Neural progenitor cell (in vitro differentiated cells): ENCODE data around the gene GIGYF2. TPM values are rescaled to one million over a fixed set of nuclear protein-coding genes. Genes with fewer than 3 reads are reported as not detected.
"Not testable (repeated sequence)": the region's sequence is repeated elsewhere in the genome, so short reads cannot be mapped to it uniquely, and the experiment has no call there.

Experiments
- DNase-seq: peaks from one replicate; pipeline ENCODE4 v3.0.0-alpha.2; 2016; ENCODE audit warnings: low spot score
- H2AFZ ChIP-seq: fragments of 200-600 bp; sonication (generic); replicated peaks from 2 replicates; pipeline ENCODE4 v1.6.1; 2016; ENCODE audit warnings: antibody characterized with exemption
- H3F3A ChIP-seq: fragments of 200-600 bp; sonication (generic); 2 replicates; pipeline ENCODE4 v1.6.1; 2016; ENCODE audit warnings: antibody characterized with exemption, low read depth
- H3K27ac ChIP-seq: fragments of 200-600 bp; sonication (generic); 2 replicates; pipeline ENCODE4 v1.5.1; 2016; ENCODE audit warnings: mild to moderate bottlenecking
- H3K27me3 ChIP-seq: fragments of 200-600 bp; sonication (generic); 2 replicates; pipeline ENCODE4 v1.6.1; 2016; ENCODE audit warnings: mild to moderate bottlenecking, moderate library complexity
- H3K36me3 ChIP-seq: fragments of 200-600 bp; sonication (generic); 2 replicates; pipeline ENCODE4 v1.5.1; 2016
- H3K4me1 ChIP-seq: fragments of 200-600 bp; sonication (generic); 2 replicates; pipeline ENCODE4 v1.6.1; 2016; ENCODE audit warnings: mixed run types
- H3K4me2 ChIP-seq: fragments of 200-600 bp; sonication (generic); 2 replicates; pipeline ENCODE4 v1.6.1; 2016
- H3K4me3 ChIP-seq: fragments of 200-600 bp; sonication (generic); 2 replicates; pipeline ENCODE4 v1.5.1; 2016
- H3K79me2 ChIP-seq: fragments of 200-600 bp; sonication (generic); 2 replicates; pipeline ENCODE4 v1.6.1; 2016; ENCODE audit warnings: low read depth
- H3K9ac ChIP-seq: fragments of 200-600 bp; sonication (generic); 2 replicates; pipeline ENCODE4 v1.6.1; 2016
- H3K9me3 ChIP-seq: fragments of 200-600 bp; sonication (generic); 2 replicates; pipeline ENCODE4 v1.5.1; 2016; ENCODE audit warnings: low read depth
- H4K20me1 ChIP-seq: fragments of 200-600 bp; sonication (generic); 2 replicates; pipeline ENCODE4 v1.6.1; 2016; ENCODE audit warnings: low read depth
- H3K27ac Mint-ChIP-seq: 3 replicates; pipeline ENCODE4 v1.8.0; 2021; ENCODE audit warnings: mixed read lengths
- H3K27me3 Mint-ChIP-seq: 2 replicates; pipeline ENCODE4 v1.8.0; 2022; ENCODE audit warnings: low read depth, mild to moderate bottlenecking, inconsistent platforms, moderate library complexity, mixed read lengths; ENCODE audit not compliant: insufficient read depth
- H3K36me3 Mint-ChIP-seq: 3 replicates; pipeline ENCODE4 v1.8.0; 2021; ENCODE audit warnings: mixed read lengths
- H3K4me1 Mint-ChIP-seq: 3 replicates; pipeline ENCODE4 v1.8.0; 2021; ENCODE audit warnings: mixed read lengths
- H3K4me3 Mint-ChIP-seq: 3 replicates; pipeline ENCODE4 v1.8.0; 2021; ENCODE audit warnings: mild to moderate bottlenecking, moderate library complexity, mixed read lengths
- H3K9me3 Mint-ChIP-seq: 3 replicates; pipeline ENCODE4 v1.8.0; 2020; ENCODE audit warnings: mixed read lengths
- CTCF ChIP-seq: fragments of 200-600 bp; sonication (generic); IDR thresholded peaks from 2 replicates; pipeline ENCODE4 v1.5.1; 2017; ENCODE audit warnings: antibody characterized with exemption, mild to moderate bottlenecking
- EZH2 ChIP-seq: fragments of 200-600 bp; sonication (generic); IDR thresholded peaks from 2 replicates; pipeline ENCODE4 v1.6.1; 2017; ENCODE audit warnings: antibody characterized with exemption, mild to moderate bottlenecking, moderate library complexity
- EZH2phosphoT487 ChIP-seq: fragments of 200-600 bp; sonication (generic); IDR thresholded peaks from 2 replicates; pipeline ENCODE4 v1.6.1; 2017; ENCODE audit warnings: antibody characterized with exemption
- total RNA-seq: library from RNA; depleted of rRNA; stranded (reverse); fragments of >200 nt; gene quantifications from 2 replicates; pipeline ENCODE4 v1.2.3, GENCODE V29; 2015; ENCODE audit warnings: low replicate concordance

Gene GIGYF2
- total RNA-seq, 1 donor from 2014 or later: 76.3 TPM

DNA sequence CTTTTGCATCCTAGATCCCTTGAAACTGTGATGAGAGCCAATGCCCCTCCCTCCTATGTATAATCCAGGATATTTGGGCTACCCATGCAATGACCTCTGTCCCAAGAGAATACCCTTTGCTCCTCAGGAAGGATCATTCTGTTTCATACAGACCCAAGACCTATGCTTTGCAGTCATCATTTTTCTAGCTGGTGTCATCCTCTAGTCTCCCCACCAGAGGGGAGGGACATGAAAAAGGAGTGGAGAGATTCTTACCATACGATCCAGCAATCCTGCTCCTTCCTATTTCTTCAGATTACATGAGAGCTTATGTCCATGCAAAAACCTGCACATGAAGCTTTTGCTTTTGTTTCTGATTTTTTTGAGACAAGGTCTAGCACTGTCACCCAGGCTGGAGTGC, 13.8 kb upstream of the GIGYF2 start:
- Mint-ChIP-seq H3K9me3 (no peaks in the 10 kb centered on the region), H3K27me3 (peaks cover 9% of the 10 kb centered on the region), H3K36me3 (no peaks in the 10 kb centered on the region), H3K4me3 (no peak overlapping the region), H3K27ac (no peak overlapping the region), H3K4me1 (no peaks in the 10 kb centered on the region)
- no peaks in the 10 kb centered on the region for H3K9me3 ChIP-seq
- no peaks in the 10 kb centered on the region for H3K4me1 ChIP-seq
- TF ChIP-seq EZH2: no peak
- no peak for TF ChIP-seq CTCF
- no peak for TF ChIP-seq EZH2phosphoT487
- no peak for DNase-seq
- H3K27me3 ChIP-seq: no peaks in the 10 kb centered on the region
- H3K4me3 ChIP-seq: no peak overlapping the region
- H2AFZ ChIP-seq: no peak overlapping the region
- H3K27ac ChIP-seq: no peak overlapping the region
- no peak overlapping the region for H3K9ac ChIP-seq
- no peaks in the 10 kb centered on the region for H3K36me3 ChIP-seq
- no peaks in the 10 kb centered on the region for H3K79me2 ChIP-seq
- H3F3A ChIP-seq: no peaks in the 10 kb centered on the region
- no peak overlapping the region for H3K4me2 ChIP-seq
- no peaks in the 10 kb centered on the region for H4K20me1 ChIP-seq

DNA sequence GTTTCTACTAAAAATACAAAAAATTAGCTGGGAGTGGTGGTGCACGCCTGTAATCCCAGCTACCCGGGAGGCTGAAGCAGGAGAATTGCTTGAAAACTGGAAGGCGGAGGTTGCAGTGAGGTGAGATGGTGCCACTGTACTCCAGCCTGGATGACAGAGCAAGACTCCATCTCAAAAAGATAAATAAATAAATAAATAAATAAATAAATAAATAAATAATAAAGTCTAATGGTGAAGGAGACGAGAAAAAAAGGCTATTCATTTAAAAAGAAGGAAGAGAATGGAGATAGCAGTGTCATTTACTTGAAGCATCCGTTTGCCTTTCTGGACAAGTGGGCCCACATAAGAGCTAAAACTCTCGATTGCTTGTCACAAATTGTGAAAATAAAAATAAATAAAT, 11.7 kb upstream of the GIGYF2 start:
- not testable (repeated sequence) for H3K4me1 ChIP-seq, H3K4me3 ChIP-seq, H3F3A ChIP-seq, H3K79me2 ChIP-seq, H3K27me3 ChIP-seq, H2AFZ ChIP-seq, H3K27ac ChIP-seq, H3K27ac Mint-ChIP-seq, H3K9ac ChIP-seq, DNase-seq, H3K9me3 ChIP-seq, H3K27me3 Mint-ChIP-seq, H3K4me3 Mint-ChIP-seq, H3K36me3 Mint-ChIP-seq, H3K9me3 Mint-ChIP-seq, H3K4me2 ChIP-seq, H3K36me3 ChIP-seq, H4K20me1 ChIP-seq, H3K4me1 Mint-ChIP-seq

- no peak for DNase-seq
- H3K27ac Mint-ChIP-seq: no peak overlapping the region
- no peaks in the 10 kb centered on the region for H3K36me3 Mint-ChIP-seq
- H3K27me3 ChIP-seq: no peaks in the 10 kb centered on the region
- H3K4me1 Mint-ChIP-seq: no peaks in the 10 kb centered on the region
- TF ChIP-seq EZH2: no peak
- no peak for TF ChIP-seq CTCF
- no peak for TF ChIP-seq EZH2phosphoT487
- no peak overlapping the region for H3K9ac ChIP-seq
- H3K4me2 ChIP-seq: no peak overlapping the region
- no peaks in the 10 kb centered on the region for H3K4me1 ChIP-seq
- H3K36me3 ChIP-seq: no peaks in the 10 kb centered on the region
- H3K27me3 Mint-ChIP-seq: peaks cover 7% of the 10 kb centered on the region
- H3K4me3 ChIP-seq: no peak overlapping the region
- no peaks in the 10 kb centered on the region for H3K9me3 Mint-ChIP-seq
- no peaks in the 10 kb centered on the region for H3K79me2 ChIP-seq
- H3K4me3 Mint-ChIP-seq: no peak overlapping the region
- no peaks in the 10 kb centered on the region for H3F3A ChIP-seq
- H3K27ac ChIP-seq: no peak overlapping the region
- H3K9me3 ChIP-seq: no peaks in the 10 kb centered on the region
- no peaks in the 10 kb centered on the region for H4K20me1 ChIP-seq
- no peak overlapping the region for H2AFZ ChIP-seq
These were observed 9.6 kb upstream of the GIGYF2 start for GRCh38 chr2:232687382-232688160.

DNA sequence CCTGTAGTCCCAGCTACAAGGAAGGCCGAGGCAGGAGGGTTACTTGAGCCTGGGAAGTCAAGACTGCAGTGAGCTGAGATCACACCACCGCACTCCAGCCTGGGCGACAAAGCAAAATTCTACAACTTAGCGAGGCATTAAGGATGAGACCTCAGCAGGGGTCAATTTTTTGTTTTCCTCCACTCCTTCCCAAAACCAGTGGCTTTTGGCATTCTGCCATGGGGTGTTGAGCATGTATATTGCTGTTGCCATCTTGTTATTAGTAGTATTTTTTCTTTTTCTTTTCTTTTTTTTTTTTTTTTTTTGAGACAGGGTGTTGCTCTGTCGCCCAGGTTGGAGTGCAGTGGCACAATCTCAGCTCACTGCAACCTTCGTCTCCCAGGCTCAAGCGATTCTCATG, 8.9 kb upstream of the GIGYF2 start:
- H3K27ac Mint-ChIP-seq: no peak overlapping the region
- no peak overlapping the region for H3K4me3 ChIP-seq

More for the DNA sequence above, 8.9 kb upstream of the GIGYF2 start:
- Mint-ChIP-seq H3K4me3 (no peak overlapping the region), H3K4me1 (no peaks in the 10 kb centered on the region), H3K27me3 (peaks cover 7% of the 10 kb centered on the region), H3K9me3 (no peaks in the 10 kb centered on the region), H3K36me3 (no peaks in the 10 kb centered on the region)
- no peaks in the 10 kb centered on the region for H3K27me3 ChIP-seq
- TF ChIP-seq EZH2: no peak
- TF ChIP-seq CTCF: no peak
- TF ChIP-seq EZH2phosphoT487: no peak
- no peak overlapping the region for H2AFZ ChIP-seq
- no peaks in the 10 kb centered on the region for H3K9me3 ChIP-seq
- no peaks in the 10 kb centered on the region for H4K20me1 ChIP-seq
- no peaks in the 10 kb centered on the region for H3K79me2 ChIP-seq
- no peaks in the 10 kb centered on the region for H3K36me3 ChIP-seq
- no peak overlapping the region for H3K9ac ChIP-seq
- no peak overlapping the region for H3K4me2 ChIP-seq
- DNase-seq: no peak
- H3K4me1 ChIP-seq: no peaks in the 10 kb centered on the region
- H3K27ac ChIP-seq: no peak overlapping the region
- no peaks in the 10 kb centered on the region for H3F3A ChIP-seq
